ENCODE measurements around the gene VDAC1.

DNA sequence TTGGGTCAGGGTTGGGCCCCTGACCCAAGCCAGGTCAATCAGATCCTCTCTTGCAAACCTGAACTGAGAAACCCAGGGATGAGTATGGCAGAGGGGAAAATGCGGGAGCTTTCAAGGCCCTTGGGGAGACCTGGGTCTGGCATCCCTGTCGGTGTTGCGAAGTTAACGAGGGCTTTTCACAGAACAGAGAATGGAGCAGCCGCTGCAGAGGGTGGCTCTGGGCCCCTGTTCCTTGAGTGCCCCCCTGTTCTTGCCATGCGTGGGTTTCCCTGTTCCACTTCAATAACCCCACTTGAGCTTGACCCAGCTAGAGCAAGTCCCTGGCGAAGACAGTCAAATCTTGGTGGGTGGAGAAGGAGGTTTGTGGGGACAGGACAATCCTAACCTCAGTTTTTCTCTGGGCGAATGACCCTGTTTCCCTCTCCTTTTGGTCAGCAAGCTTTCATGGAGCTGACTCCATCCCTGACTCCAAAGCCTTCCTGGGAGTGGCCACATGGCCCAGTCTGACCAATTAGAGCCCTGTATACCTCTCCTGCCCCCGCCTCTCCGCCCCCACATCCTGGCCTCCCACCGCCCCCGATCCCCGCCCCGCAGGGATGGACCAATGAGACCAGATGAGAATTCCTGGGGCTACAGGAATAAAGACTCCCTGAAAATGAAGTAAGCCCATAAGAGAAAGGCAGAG, 2.9 kb upstream of the VDAC1 start:
- TF ChIP-seq, protein P1, sequence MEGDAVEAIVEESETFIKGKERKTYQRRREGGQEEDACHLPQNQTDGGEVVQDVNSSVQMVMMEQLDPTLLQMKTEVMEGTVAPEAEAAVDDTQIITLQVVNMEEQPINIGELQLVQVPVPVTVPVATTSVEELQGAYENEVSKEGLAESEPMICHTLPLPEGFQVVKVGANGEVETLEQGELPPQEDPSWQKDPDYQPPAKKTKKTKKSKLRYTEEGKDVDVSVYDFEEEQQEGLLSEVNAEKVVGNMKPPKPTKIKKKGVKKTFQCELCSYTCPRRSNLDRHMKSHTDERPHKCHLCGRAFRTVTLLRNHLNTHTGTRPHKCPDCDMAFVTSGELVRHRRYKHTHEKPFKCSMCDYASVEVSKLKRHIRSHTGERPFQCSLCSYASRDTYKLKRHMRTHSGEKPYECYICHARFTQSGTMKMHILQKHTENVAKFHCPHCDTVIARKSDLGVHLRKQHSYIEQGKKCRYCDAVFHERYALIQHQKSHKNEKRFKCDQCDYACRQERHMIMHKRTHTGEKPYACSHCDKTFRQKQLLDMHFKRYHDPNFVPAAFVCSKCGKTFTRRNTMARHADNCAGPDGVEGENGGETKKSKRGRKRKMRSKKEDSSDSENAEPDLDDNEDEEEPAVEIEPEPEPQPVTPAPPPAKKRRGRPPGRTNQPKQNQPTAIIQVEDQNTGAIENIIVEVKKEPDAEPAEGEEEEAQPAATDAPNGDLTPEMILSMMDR (conservative IDR thresholded peaks at IDR 0.05 in 1 of 2, IDR thresholded peaks at IDR 0.05 in 1 of 2; ENCODE audit: extremely low read depth in 1 of 2, insufficient read depth in 1 of 2, low read depth in 1 of 2, low read length in 2 of 2), result no peak
- TF ChIP-seq EZH2 (IDR thresholded peaks at IDR 0.05; ENCODE audit: borderline replicate concordance, low read length), result no peak

Data from mammary epithelial cell (primary cell).